ENCODE results near the gene XK. TPM values are rescaled to one million over a fixed set of nuclear protein-coding genes. Genes with fewer than 3 reads are reported as not detected.

Gene XK
- total and polyA plus RNA-seq, 2 experiments from 2014 or later = 0.29 to 1.5 TPM

GRCh38 chrX:37684426-37684825 lies 1.2 kb upstream of the XK start (continued):
- no peak for TF ChIP-seq CTCF (conservative IDR thresholded peaks at IDR 0.05; ENCODE audit: low read depth in 2 of 2)
- no peak for TF ChIP-seq ZNF114 (CRISPR knock-in tag; IDR thresholded peaks at IDR 0.05)
- TF ChIP-seq POLR2AphosphoS5 (IDR thresholded peaks at IDR 0.05; ENCODE audit: low read depth) = no peak
- no peak for TF ChIP-seq NANOG (IDR thresholded peaks at IDR 0.05; ENCODE audit: borderline replicate concordance)
- TF ChIP-seq ZNF462 (CRISPR knock-in tag; IDR thresholded peaks at IDR 0.05) = no peak

GRCh38 chrX:37684973-37685372 lies 618 bp upstream of the XK start:
- H3K4me1 Mint-ChIP-seq = peaks cover 9% of the 10 kb centered on the region; the same call in 1 of the 3 replicates
- no peak for DNase-seq (ENCODE audit: low spot score)
- Histone ChIP-seq H3K4me3 (peak overlapping the region; percentile 47; the same call in 1 of the 2 replicates), H3K27me3 (ENCODE audit: insufficient read depth) (peaks cover 10% of the 10 kb centered on the region), H3K9me2 (ENCODE audit: insufficient read depth) (no peaks in the 10 kb centered on the region), H3K79me2 (replicated peaks; ENCODE audit: insufficient read depth) (no peaks in the 10 kb centered on the region), H3K27ac (ENCODE audit: low read depth) (no peak overlapping the region), H3F3A (replicated peaks; ENCODE audit: low read depth) (no peaks in the 10 kb centered on the region), H3K4me1 (ENCODE audit: insufficient read depth) (peaks cover 16% of the 10 kb centered on the region), H3K4me2 (peak overlapping the region; percentile 45), H3K36me3 (ENCODE audit: insufficient read depth) (no peaks in the 10 kb centered on the region), H2AFZ (no peak overlapping the region; the same call in 1 of the 2 replicates), H4K20me1 (replicated peaks; ENCODE audit: insufficient read depth) (no peaks in the 10 kb centered on the region)
- peak; percentile 61 for ATAC-seq
- no peaks in the 10 kb centered on the region for H3K36me3 Mint-ChIP-seq (ENCODE audit: low read depth)
- peak overlapping the region; percentile 20; the same call in 1 of the 3 replicates for H3K4me3 Mint-ChIP-seq
- peaks cover 11% of the 10 kb centered on the region for H3K27me3 Mint-ChIP-seq (ENCODE audit: insufficient read depth, low read depth, poor library complexity)
- H3K9me3 Mint-ChIP-seq = no peaks in the 10 kb centered on the region
- H3K27ac Mint-ChIP-seq = no peak overlapping the region
- no peak for TF ChIP-seq ZNF462 (CRISPR knock-in tag; IDR thresholded peaks at IDR 0.05)
- TF ChIP-seq EZH2phosphoT487 (IDR thresholded peaks at IDR 0.05; ENCODE audit: unreplicated experiment) = no peak
- TF ChIP-seq ZNF331 (CRISPR knock-in tag; IDR thresholded peaks at IDR 0.05; ENCODE audit: low read depth) = no peak

Data from GM23338 (cell line).